Measurements from ENCODE around the gene EIF3J. TPM values are rescaled to one million over a fixed set of nuclear protein-coding genes. Genes with fewer than 3 reads are reported as not detected.

Gene EIF3J
- polyA plus RNA-seq, 1 of the 3 experiments (the other 2 are of a cell fraction): 23.8 TPM

DNA sequence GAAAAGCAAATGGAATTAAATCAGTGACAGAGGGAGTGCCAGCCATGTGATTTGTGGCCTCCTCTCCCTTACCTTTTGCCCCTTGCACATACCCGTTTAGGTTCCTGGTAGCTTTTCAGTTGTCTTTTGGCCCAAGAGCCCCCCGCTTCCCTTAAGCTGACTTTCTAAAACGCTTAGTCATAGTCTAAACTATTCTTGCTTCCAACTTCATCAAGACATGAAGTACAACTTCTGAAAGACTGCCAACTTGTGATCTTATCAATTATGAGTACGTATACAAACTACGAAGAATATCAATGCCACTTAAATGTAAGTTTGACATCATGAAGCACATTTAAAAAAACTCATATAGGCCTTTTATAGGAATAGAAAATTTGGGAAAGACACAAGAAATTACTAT, 61.9 kb downstream of the EIF3J start:
- ChIA-PET CTCF (interaction anchor here (0.9 to 3.9 kb wide), 5 partner anchors 10 to 140 kb away, joined by 3 to 23 read pairs (median 5); no protein-coding TSS in a partner anchor), POLR2A (no interaction called here)
- Histone ChIP-seq H3K36me3 (replicated peaks in 1 of 2; ENCODE audit: control insufficient read depth in 1 of 2, insufficient read depth in 2 of 2, low read length in 1 of 2) (peaks cover 35 to 57% of the 10 kb centered on the region in 2 experiments), H3K4me1 (ENCODE audit: control insufficient read depth in 1 of 2, insufficient read depth in 2 of 2, low read depth in 1 of 2, low read length in 1 of 2) (peaks cover 0 to 21% of the 10 kb centered on the region in 2 experiments; a peak in 1 of 4 replicates), H3K9me2 (no peaks in the 10 kb centered on the region), H3K4me2 (peak overlapping the region; percentile 42; the same call in 1 of the 2 replicates), H3K27ac (ENCODE audit: low read depth in 2 of 2, low read length in 1 of 2) (peak overlapping the region; percentile 5 to 69; a peak in 3 of 4 replicates), H3F3A (replicated peaks; ENCODE audit: insufficient read depth) (peaks cover 15% of the 10 kb centered on the region), H3K4me3 (ENCODE audit: low read depth in 2 of 2, low read length in 1 of 2) (no peak overlapping the region), H3K27me3 (ENCODE audit: insufficient read depth) (no peaks in the 10 kb centered on the region), H4K20me1 (ENCODE audit: insufficient read depth) (no peaks in the 10 kb centered on the region), H3K9me3 (no peaks in the 10 kb centered on the region), H3K79me2 (ENCODE audit: insufficient read depth) (no peaks in the 10 kb centered on the region; the same call in 1 of the 2 replicates), H3K9ac (no peak overlapping the region), H2AFZ (ENCODE audit: low read depth) (no peak overlapping the region)
- TF ChIP-seq SMC3 (IDR thresholded peaks at IDR 0.05; ENCODE audit: low read depth, low read length) (no peak), POLR2AphosphoS5 (IDR thresholded peaks at IDR 0.05; ENCODE audit: low read depth, low read length) (no peak), YY1 (IDR thresholded peaks at IDR 0.05; ENCODE audit: low read depth) (no peak), JUND (IDR thresholded peaks at IDR 0.05) (peak; percentile 50), FOSL2 (IDR thresholded peaks at IDR 0.05; ENCODE audit: borderline replicate concordance, low read depth) (peak; percentile 51; the same call in 1 of the 2 replicates), NRF1 (IDR thresholded peaks at IDR 0.05; ENCODE audit: low read depth, low read length) (no peak), TAF1 (IDR thresholded peaks at IDR 0.05; ENCODE audit: borderline replicate concordance, low read depth, low read length) (no peak), MEF2A (IDR thresholded peaks at IDR 0.05; ENCODE audit: borderline replicate concordance, low read depth) (no peak), CHD2 (IDR thresholded peaks at IDR 0.05; ENCODE audit: low read length, partially characterized antibody) (no peak), EP300 (IDR thresholded peaks at IDR 0.05; ENCODE audit: borderline replicate concordance in 1 of 2, low read depth in 1 of 2, low read length in 1 of 2) (no peak), TCF12 (IDR thresholded peaks at IDR 0.05) (peak; percentile 37; the same call in 1 of the 2 replicates), NFIC (IDR thresholded peaks at IDR 0.05; ENCODE audit: borderline replicate concordance) (peak; percentile 83)
- TF ChIP-seq, protein P1, sequence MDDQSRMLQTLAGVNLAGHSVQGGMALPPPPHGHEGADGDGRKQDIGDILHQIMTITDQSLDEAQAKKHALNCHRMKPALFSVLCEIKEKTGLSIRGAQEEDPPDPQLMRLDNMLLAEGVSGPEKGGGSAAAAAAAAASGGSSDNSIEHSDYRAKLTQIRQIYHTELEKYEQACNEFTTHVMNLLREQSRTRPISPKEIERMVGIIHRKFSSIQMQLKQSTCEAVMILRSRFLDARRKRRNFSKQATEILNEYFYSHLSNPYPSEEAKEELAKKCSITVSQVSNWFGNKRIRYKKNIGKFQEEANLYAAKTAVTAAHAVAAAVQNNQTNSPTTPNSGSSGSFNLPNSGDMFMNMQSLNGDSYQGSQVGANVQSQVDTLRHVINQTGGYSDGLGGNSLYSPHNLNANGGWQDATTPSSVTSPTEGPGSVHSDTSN (IDR thresholded peaks at IDR 0.05): peak; percentile 54
- TF ChIP-seq, protein P2, sequence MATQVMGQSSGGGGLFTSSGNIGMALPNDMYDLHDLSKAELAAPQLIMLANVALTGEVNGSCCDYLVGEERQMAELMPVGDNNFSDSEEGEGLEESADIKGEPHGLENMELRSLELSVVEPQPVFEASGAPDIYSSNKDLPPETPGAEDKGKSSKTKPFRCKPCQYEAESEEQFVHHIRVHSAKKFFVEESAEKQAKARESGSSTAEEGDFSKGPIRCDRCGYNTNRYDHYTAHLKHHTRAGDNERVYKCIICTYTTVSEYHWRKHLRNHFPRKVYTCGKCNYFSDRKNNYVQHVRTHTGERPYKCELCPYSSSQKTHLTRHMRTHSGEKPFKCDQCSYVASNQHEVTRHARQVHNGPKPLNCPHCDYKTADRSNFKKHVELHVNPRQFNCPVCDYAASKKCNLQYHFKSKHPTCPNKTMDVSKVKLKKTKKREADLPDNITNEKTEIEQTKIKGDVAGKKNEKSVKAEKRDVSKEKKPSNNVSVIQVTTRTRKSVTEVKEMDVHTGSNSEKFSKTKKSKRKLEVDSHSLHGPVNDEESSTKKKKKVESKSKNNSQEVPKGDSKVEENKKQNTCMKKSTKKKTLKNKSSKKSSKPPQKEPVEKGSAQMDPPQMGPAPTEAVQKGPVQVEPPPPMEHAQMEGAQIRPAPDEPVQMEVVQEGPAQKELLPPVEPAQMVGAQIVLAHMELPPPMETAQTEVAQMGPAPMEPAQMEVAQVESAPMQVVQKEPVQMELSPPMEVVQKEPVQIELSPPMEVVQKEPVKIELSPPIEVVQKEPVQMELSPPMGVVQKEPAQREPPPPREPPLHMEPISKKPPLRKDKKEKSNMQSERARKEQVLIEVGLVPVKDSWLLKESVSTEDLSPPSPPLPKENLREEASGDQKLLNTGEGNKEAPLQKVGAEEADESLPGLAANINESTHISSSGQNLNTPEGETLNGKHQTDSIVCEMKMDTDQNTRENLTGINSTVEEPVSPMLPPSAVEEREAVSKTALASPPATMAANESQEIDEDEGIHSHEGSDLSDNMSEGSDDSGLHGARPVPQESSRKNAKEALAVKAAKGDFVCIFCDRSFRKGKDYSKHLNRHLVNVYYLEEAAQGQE (IDR thresholded peaks at IDR 0.05; ENCODE audit: low read depth, low read length): no peak
- 31% methylated on average over 5 of the region's 5 CpGs for WGBS (ENCODE audit: low lambda C conversion rate)
- no peak for DNase-seq

Data from SK-N-SH (cell line).